ENCODE data around the gene LGR4.
A peak's percentile ranks its signal among the peaks of the same experiment; 100 is the strongest.

Gene LGR4

GRCh38 chr11:27429761-27430393 lies 42.7 kb downstream of the LGR4 start:
- Histone ChIP-seq H3K4me3 (ENCODE audit: low read depth, low read length) (no peak overlapping the region), H3K9me3 (ENCODE audit: control insufficient read depth, insufficient read depth, low read depth, low read length) (no peaks in the 10 kb centered on the region), H3K36me3 (ENCODE audit: control insufficient read depth in 2 of 2, insufficient read depth in 1 of 2, low read length in 2 of 2) (peaks cover 0 to 4% of the 10 kb centered on the region in 2 experiments; a peak in 1 of 3 replicates), H3K4me1 (ENCODE audit: control insufficient read depth, insufficient read depth, low read length) (peaks cover 7% of the 10 kb centered on the region; the same call in 1 of the 2 replicates), H3K27ac (ENCODE audit: extremely low read depth, low read depth, low read length) (no peak overlapping the region)
- POLR2A ChIA-PET = no interaction called here
- CTCF ChIA-PET = interaction anchor here (1.1 kb wide), 1 partner anchor 12 kb away, joined by 3 read pairs; no protein-coding TSS in a partner anchor
- TF ChIP-seq ZNF692 (tag by site-specific recombination; IDR thresholded peaks at IDR 0.05) (0 out of 2 replicates have a peak, but pooled peaks have one; percentile 33), ZBTB49 (tag by site-specific recombination; IDR thresholded peaks at IDR 0.05; ENCODE audit: low read depth) (no peak), ZNF776 (tag by site-specific recombination; IDR thresholded peaks at IDR 0.05; ENCODE audit: borderline replicate concordance) (no peak), ZNF571 (tag by site-specific recombination; IDR thresholded peaks at IDR 0.05) (no peak), ZNF146 (tag by site-specific recombination; IDR thresholded peaks at IDR 0.05) (no peak), SP2 (tag by site-specific recombination; IDR thresholded peaks at IDR 0.05) (no peak), ZBTB7A (tag by site-specific recombination; IDR thresholded peaks at IDR 0.05; ENCODE audit: low read depth) (no peak), ZNF623 (tag by site-specific recombination; IDR thresholded peaks at IDR 0.05) (no peak), ZNF157 (tag by site-specific recombination; IDR thresholded peaks at IDR 0.05) (no peak), ZNF596 (tag by site-specific recombination; IDR thresholded peaks at IDR 0.05) (no peak), ZNF660 (tag by site-specific recombination; IDR thresholded peaks at IDR 0.05) (no peak), ZNF585B (tag by site-specific recombination; IDR thresholded peaks at IDR 0.05) (no peak), SP7 (tag by site-specific recombination; IDR thresholded peaks at IDR 0.05) (peak; percentile 90), ZNF341 (tag by site-specific recombination; IDR thresholded peaks at IDR 0.05; ENCODE audit: low read depth) (no peak), ZNF398 (tag by site-specific recombination; IDR thresholded peaks at IDR 0.05) (peak; percentile 92), ZNF214 (tag by site-specific recombination; IDR thresholded peaks at IDR 0.05; ENCODE audit: borderline replicate concordance) (no peak), ZSCAN30 (tag by site-specific recombination; IDR thresholded peaks at IDR 0.05) (no peak), ZBTB17 (tag by site-specific recombination; IDR thresholded peaks at IDR 0.05) (peak; percentile 68), ZIC2 (tag by site-specific recombination; IDR thresholded peaks at IDR 0.05) (0 out of 2 replicates have a peak, but pooled peaks have one; percentile 15), ZNF184 (tag by site-specific recombination; IDR thresholded peaks at IDR 0.05) (no peak)
- TF ChIP-seq, protein P1, sequence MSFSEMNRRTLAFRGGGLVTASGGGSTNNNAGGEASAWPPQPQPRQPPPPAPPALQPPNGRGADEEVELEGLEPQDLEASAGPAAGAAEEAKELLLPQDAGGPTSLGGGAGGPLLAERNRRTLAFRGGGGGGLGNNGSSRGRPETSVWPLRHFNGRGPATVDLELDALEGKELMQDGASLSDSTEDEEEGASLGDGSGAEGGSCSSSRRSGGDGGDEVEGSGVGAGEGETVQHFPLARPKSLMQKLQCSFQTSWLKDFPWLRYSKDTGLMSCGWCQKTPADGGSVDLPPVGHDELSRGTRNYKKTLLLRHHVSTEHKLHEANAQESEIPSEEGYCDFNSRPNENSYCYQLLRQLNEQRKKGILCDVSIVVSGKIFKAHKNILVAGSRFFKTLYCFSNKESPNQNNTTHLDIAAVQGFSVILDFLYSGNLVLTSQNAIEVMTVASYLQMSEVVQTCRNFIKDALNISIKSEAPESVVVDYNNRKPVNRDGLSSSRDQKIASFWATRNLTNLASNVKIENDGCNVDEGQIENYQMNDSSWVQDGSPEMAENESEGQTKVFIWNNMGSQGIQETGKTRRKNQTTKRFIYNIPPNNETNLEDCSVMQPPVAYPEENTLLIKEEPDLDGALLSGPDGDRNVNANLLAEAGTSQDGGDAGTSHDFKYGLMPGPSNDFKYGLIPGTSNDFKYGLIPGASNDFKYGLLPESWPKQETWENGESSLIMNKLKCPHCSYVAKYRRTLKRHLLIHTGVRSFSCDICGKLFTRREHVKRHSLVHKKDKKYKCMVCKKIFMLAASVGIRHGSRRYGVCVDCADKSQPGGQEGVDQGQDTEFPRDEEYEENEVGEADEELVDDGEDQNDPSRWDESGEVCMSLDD (tag by site-specific recombination; IDR thresholded peaks at IDR 0.05) = no peak
- TF ChIP-seq, protein P2, sequence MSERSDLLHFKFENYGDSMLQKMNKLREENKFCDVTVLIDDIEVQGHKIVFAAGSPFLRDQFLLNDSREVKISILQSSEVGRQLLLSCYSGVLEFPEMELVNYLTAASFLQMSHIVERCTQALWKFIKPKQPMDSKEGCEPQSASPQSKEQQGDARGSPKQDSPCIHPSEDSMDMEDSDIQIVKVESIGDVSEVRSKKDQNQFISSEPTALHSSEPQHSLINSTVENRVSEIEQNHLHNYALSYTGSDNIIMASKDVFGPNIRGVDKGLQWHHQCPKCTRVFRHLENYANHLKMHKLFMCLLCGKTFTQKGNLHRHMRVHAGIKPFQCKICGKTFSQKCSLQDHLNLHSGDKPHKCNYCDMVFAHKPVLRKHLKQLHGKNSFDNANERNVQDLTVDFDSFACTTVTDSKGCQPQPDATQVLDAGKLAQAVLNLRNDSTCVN (tag by site-specific recombination; optimal IDR thresholded peaks at IDR 0.05) = no peak
- TF ChIP-seq, protein P3, sequence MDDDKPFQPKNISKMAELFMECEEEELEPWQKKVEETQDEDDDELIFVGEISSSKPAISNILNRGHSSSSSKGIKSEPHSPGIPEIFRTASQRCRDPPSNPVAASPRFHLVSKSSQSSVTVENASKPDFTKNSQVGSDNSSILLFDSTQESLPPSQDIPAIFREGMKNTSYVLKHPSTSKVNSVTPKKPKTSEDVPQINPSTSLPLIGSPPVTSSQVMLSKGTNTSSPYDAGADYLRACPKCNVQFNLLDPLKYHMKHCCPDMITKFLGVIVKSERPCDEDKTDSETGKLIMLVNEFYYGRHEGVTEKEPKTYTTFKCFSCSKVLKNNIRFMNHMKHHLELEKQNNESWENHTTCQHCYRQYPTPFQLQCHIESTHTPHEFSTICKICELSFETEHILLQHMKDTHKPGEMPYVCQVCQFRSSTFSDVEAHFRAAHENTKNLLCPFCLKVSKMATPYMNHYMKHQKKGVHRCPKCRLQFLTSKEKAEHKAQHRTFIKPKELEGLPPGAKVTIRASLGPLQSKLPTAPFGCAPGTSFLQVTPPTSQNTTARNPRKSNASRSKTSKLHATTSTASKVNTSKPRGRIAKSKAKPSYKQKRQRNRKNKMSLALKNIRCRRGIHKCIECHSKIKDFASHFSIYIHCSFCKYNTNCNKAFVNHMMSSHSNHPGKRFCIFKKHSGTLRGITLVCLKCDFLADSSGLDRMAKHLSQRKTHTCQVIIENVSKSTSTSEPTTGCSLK (tag by site-specific recombination; IDR thresholded peaks at IDR 0.05) = no peak
